GM12878 (cell line): Measurements from ENCODE around the gene SRRM2. TPM values are rescaled to one million over a fixed set of nuclear protein-coding genes. Genes with fewer than 3 reads are reported as not detected.

Experiments
- ATAC-seq: fragments of 200-7000 bp; cut with Tn5 transposase; 3 replicates; pipeline ENCODE4 v1.9.1; 2020; ENCODE audit warnings: mild to moderate bottlenecking, moderate library complexity
- BruUV-seq: library from RNA; stranded (reverse); fragments of 400-500 nt; replicated peaks from 2 replicates; lab custom pipeline; 2021; lab: Mats Ljungman, UMichigan
- CTCF ChIA-PET: fragments of 300-600 bp; sonication (Branson Sonifier 250); formaldehyde crosslinking; extraction: SDS; loops from one replicate; lab custom pipeline; 2021; ENCODE audit warnings: inconsistent platforms; lab: Yijun Ruan, JAX
- POLR2A ChIA-PET: fragments of 350-600 bp; formaldehyde crosslinking; extraction: SDS; loops from one replicate; lab custom pipeline; 2021; ENCODE audit warnings: inconsistent platforms; lab: Charles Lee
- RAD21 ChIA-PET: fragments of 300-600 bp; sonication (Branson Sonifier 250); formaldehyde crosslinking; loops from one replicate; lab custom pipeline; 2023; ENCODE audit warnings: antibody characterized with exemption; ENCODE audit not compliant: unreplicated experiment; lab: Charles Lee
- SMC1A ChIA-PET: fragments of 300-600 bp; sonication (Branson Sonifier 250); formaldehyde crosslinking; loops from one replicate; lab custom pipeline; 2023; ENCODE audit not compliant: unreplicated experiment, uncharacterized antibody; lab: Charles Lee
- DNase-seq: peaks from one replicate; pipeline ENCODE4 v3.0.0-alpha.2; 2011; ENCODE audit warnings: low read depth, low spot score
- FAIRE-seq: peaks from 3 replicates; lab custom pipeline; 2011; peaks lifted over from hg19 to GRCh38; lab: Jason Lieb, UNC
- H2AFZ ChIP-seq: 2 replicates; pipeline ENCODE4 v1.6.0; 2011; ENCODE audit warnings: low read depth, low read length, control low read depth; ENCODE audit not compliant: control insufficient read depth
- H3K27ac ChIP-seq: 2 replicates; pipeline ENCODE4 v1.5.1; 2011; ENCODE audit warnings: control low read depth; ENCODE audit not compliant: control insufficient read depth, insufficient read depth
- H3K27me3 ChIP-seq, 2 experiments: replicated peaks in 1 of 2; 2 replicates each; pipeline versions ENCODE4 v1.6.0 to v1.6.1; 2011; ENCODE audit warnings: low read length in 1 of 2; ENCODE audit not compliant: control insufficient read depth in 2 of 2, insufficient read depth in 2 of 2
- H3K36me3 ChIP-seq, 2 experiments: 2 replicates each; pipeline ENCODE4 v1.5.1; 2011; ENCODE audit warnings: low read length in 1 of 2; ENCODE audit not compliant: control insufficient read depth in 2 of 2, insufficient read depth in 2 of 2
- H3K4me1 ChIP-seq: 2 replicates; pipeline ENCODE4 v1.6.1; 2011; ENCODE audit warnings: mild to moderate bottlenecking, low read length, moderate library complexity, mixed read lengths; ENCODE audit not compliant: control insufficient read depth, insufficient read depth
- H3K4me2 ChIP-seq: 2 replicates; pipeline ENCODE4 v1.6.0; 2011; ENCODE audit warnings: control low read depth; ENCODE audit not compliant: control insufficient read depth, insufficient read depth
- H3K4me3 ChIP-seq: fragments of 200-600 bp; sonication (generic); 2 replicates; pipeline ENCODE4 v1.5.1; 2016
- H3K79me2 ChIP-seq: 2 replicates; pipeline ENCODE4 v1.6.0; 2011; ENCODE audit warnings: low read length; ENCODE audit not compliant: control insufficient read depth, insufficient read depth
- H3K9ac ChIP-seq: 2 replicates; pipeline ENCODE4 v1.8.0; 2011; ENCODE audit warnings: low read length, control low read depth, mixed read lengths; ENCODE audit not compliant: control insufficient read depth, insufficient read depth
- H3K9me3 ChIP-seq: replicated peaks from 3 replicates; pipeline ENCODE4 v1.5.1; 2011; ENCODE audit warnings: mild to moderate bottlenecking, low read length; ENCODE audit not compliant: control insufficient read depth, insufficient read depth
- H4K20me1 ChIP-seq: 2 replicates; pipeline ENCODE4 v1.6.0; 2011; ENCODE audit not compliant: control insufficient read depth, insufficient read depth
- BCL3 ChIP-seq: IDR thresholded peaks from 2 replicates; pipeline ENCODE4 v1.6.1; 2011; ENCODE audit warnings: borderline replicate concordance, low read depth, mild to moderate bottlenecking, moderate library complexity, low read length; ENCODE audit not compliant: insufficient read depth, poor library complexity, severe bottlenecking
- CBX5 ChIP-seq: sonication (generic); IDR thresholded peaks from 2 replicates; pipeline ENCODE4 v1.6.1; 2016; ENCODE audit warnings: low read depth, moderate library complexity, mild to moderate bottlenecking, inconsistent platforms
- ELK1 ChIP-seq: IDR thresholded peaks from 2 replicates; pipeline ENCODE4 v1.6.1; 2012; ENCODE audit warnings: low read depth, low read length, improper control_type of control experiment
- IKZF1 ChIP-seq: fragments of 450-650 bp; conservative IDR thresholded peaks from 2 replicates; pipeline ENCODE4 v1.6.1; 2017; ENCODE audit warnings: antibody characterized with exemption, mild to moderate bottlenecking
- MEF2A ChIP-seq: IDR thresholded peaks from 2 replicates; pipeline ENCODE4 v1.6.1; 2011; ENCODE audit warnings: low read depth, mild to moderate bottlenecking, low read length, moderate library complexity; ENCODE audit not compliant: insufficient read depth
- NFYB ChIP-seq: IDR thresholded peaks from 2 replicates; pipeline ENCODE4 v1.6.1; 2011; ENCODE audit warnings: low read depth, mild to moderate bottlenecking, low read length, improper control_type of control experiment, moderate library complexity; ENCODE audit not compliant: insufficient read depth
- PBX3 ChIP-seq: IDR thresholded peaks from 2 replicates; pipeline ENCODE4 v1.6.1; 2011; ENCODE audit warnings: mild to moderate bottlenecking, low read depth, low read length, moderate library complexity; ENCODE audit not compliant: insufficient replicate concordance
- RCOR1 ChIP-seq: conservative IDR thresholded peaks from 2 replicates; pipeline ENCODE4 v1.6.1; 2012; ENCODE audit warnings: low read depth, low read length, improper control_type of control experiment
- SIX5 ChIP-seq: IDR thresholded peaks from 2 replicates; pipeline ENCODE4 v1.6.1; 2011; ENCODE audit warnings: mild to moderate bottlenecking, low read depth, low read length, moderate library complexity; ENCODE audit not compliant: severe bottlenecking
- SMC3 ChIP-seq: IDR thresholded peaks from 2 replicates; pipeline ENCODE4 v1.6.1; 2011; ENCODE audit warnings: low read length, improper control_type of control experiment, borderline replicate concordance
- STAT3 ChIP-seq: IDR thresholded peaks from 2 replicates; pipeline ENCODE4 v1.6.1; 2011; ENCODE audit warnings: low read depth, low read length, improper control_type of control experiment
- YY1 ChIP-seq: IDR thresholded peaks from 2 replicates; pipeline ENCODE4 v1.6.1; 2011; ENCODE audit warnings: low read depth, mild to moderate bottlenecking, low read length
- ZBTB33 ChIP-seq: fragments of 450-650 bp; IDR thresholded peaks from 2 replicates; pipeline ENCODE4 v1.6.1; 2017; ENCODE audit warnings: mild to moderate bottlenecking
- WGBS: methylation state at CpG from one replicate; pipeline ENCODE4 v1.1.6; 2016; ENCODE audit warnings: low lambda C conversion rate; ENCODE audit not compliant: insufficient replicate concordance, insufficient coverage; ENCODE audit errors: missing lambda C conversion rate; 5-methylcytosine and 5-hydroxymethylcytosine counted together
- in situ Hi-C: fragments of 300-500 bp; cut with MboI; formaldehyde crosslinking; loops from 9 replicates; pipeline ENCODE4 v1.14.3; 2018; ENCODE audit warnings: mixed read lengths
- intact Hi-C: fragments of 100-400 bp; cut with micrococcal nuclease; formaldehyde crosslinking; loops from one replicate; pipeline ENCODE4 v1.14.2; 2022; ENCODE audit not compliant: unreplicated experiment
- polyA plus RNA-seq, 11 experiments: library from polyadenylated mRNA; depleted of rRNA in 4 of 11; unstranded in 6 of 11; stranded (reverse) in 5 of 11; fragments of >200 nt; fragmentation: Nextera tagmentation in 4 of 11; fragmentation: Illumina TruSeq in 1 of 11; extraction: Ambion mirVana in 4 of 11; extraction: Trizol in 1 of 11; gene quantifications; 1 replicate in 1 of 11; 2 replicates in 10 of 11; pipeline versions ENCODE4 v1.2.1 to v1.2.3, GENCODE V29; 2011 to 2016; ENCODE audit warnings: inconsistent platforms in 2 of 11, missing spikeins in 2 of 11, low read depth in 1 of 11
- total RNA-seq, 4 experiments: library from RNA; depleted of rRNA in 3 of 4; stranded (reverse); fragments of >200 nt in 3 of 4; fragmentation: Illumina TruSeq in 1 of 4; extraction: Trizol in 1 of 4; gene quantifications; 2 replicates each; pipeline versions ENCODE4 v1.2.1 to v1.2.3, GENCODE V29; 2013 to 2021
- TF ChIP-seq, protein P1 (sequence below): IDR thresholded peaks from 2 replicates; pipeline ENCODE4 v1.6.1; 2012; ENCODE audit warnings: low read depth, low read length, improper control_type of control experiment
- TF ChIP-seq, protein P2 (sequence below): IDR thresholded peaks from 2 replicates; pipeline ENCODE4 v1.6.1; 2011; ENCODE audit warnings: low read depth, low read length, improper control_type of control experiment, borderline replicate concordance

Gene SRRM2
- total and polyA plus RNA-seq, 10 of the 15 experiments (the other 5 are each of a cell fraction or from before 2014, with no cell fraction given), result 30.1 to 502 (median 196) TPM

GRCh38 chr16:2795395-2796143, 43.1 kb downstream of the SRRM2 start (continued):
- TF ChIP-seq, protein P1, sequence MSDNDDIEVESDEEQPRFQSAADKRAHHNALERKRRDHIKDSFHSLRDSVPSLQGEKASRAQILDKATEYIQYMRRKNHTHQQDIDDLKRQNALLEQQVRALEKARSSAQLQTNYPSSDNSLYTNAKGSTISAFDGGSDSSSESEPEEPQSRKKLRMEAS, result no peak
- TF ChIP-seq SMC3, result no peak
- no peak for TF ChIP-seq MEF2A
- no peak for TF ChIP-seq ELK1
- TF ChIP-seq BCL3, result no peak

- Histone ChIP-seq H3K36me3 (no peaks in the 10 kb centered on the region), H3K4me3 (no peak overlapping the region), H4K20me1 (no peaks in the 10 kb centered on the region), H3K9me3 (no peaks in the 10 kb centered on the region), H3K4me2 (no peak overlapping the region), H2AFZ (no peak overlapping the region), H3K27ac (no peak overlapping the region), H3K9ac (no peak overlapping the region), H3K27me3 (peaks cover 0 to 2% of the 10 kb centered on the region in 2 experiments; a peak in 2 of 4 replicates), H3K4me1 (no peaks in the 10 kb centered on the region), H3K79me2 (no peaks in the 10 kb centered on the region)
- ChIA-PET SMC1A (no interaction called here), CTCF (no interaction called here), RAD21 (no interaction called here), POLR2A (no interaction called here)
- FAIRE-seq, result no peak
- no peak for DNase-seq
- no peak for ATAC-seq
- intact Hi-C loops (no loop called here), in situ Hi-C loops (no loop called here)
- 83% methylated on average over 30 of the region's 39 CpGs for WGBS
- BruUV-seq, result no TSS peak
- TF ChIP-seq RCOR1 (no peak), YY1 (no peak), SIX5 (no peak), NFYB (no peak), CBX5 (no peak), IKZF1 (no peak), PBX3 (no peak), STAT3 (no peak), ZBTB33 (no peak)
- TF ChIP-seq, protein P2, sequence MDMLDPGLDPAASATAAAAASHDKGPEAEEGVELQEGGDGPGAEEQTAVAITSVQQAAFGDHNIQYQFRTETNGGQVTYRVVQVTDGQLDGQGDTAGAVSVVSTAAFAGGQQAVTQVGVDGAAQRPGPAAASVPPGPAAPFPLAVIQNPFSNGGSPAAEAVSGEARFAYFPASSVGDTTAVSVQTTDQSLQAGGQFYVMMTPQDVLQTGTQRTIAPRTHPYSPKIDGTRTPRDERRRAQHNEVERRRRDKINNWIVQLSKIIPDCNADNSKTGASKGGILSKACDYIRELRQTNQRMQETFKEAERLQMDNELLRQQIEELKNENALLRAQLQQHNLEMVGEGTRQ, result no peak
These were observed 46.3 kb downstream of the SRRM2 start for GRCh38 chr16:2798723-2799204.
